ENCODE data around the gene TULP1. TPM values are rescaled to one million over a fixed set of nuclear protein-coding genes. Genes with fewer than 3 reads are reported as not detected.
A peak's percentile ranks its signal among the peaks of the same experiment; 100 is the strongest.

The TULP1 gene
- total RNA-seq, 4 donors from 2014 or later = 1.2 TPM; not detected in 3

DNA sequence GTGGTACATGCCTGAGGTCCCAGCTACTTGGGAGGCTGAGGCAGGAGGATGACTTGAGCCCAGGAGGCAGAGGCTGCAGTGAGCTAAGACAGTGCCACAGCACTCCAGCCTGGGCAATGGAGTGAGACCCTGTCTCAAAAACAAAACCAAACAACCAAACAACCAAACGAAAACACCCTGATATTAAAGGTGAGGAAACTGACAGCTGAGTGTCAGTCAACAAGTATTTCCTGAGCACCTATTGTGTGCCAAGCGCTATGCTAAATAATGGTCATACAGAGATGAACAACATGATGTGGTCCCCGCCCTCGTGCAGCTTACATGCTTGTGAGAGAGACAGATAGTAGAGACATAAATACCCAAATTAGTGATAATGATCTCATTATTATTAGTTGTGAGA, 1.9 kb upstream of the TULP1 start:
- Histone ChIP-seq H3K4me3 (no peak overlapping the region), H3K27me3 (peaks cover 0 to 39% (median 12%) of the 10 kb centered on the region in 4 donors), H3K36me3 (no peaks in the 10 kb centered on the region), H3K4me1 (peaks cover 6 to 12% (median 10%) of the 10 kb centered on the region in 4 donors), H3K27ac (replicated peaks in 1 of 4) (no peak overlapping the region), H3K9me3 (no peaks in the 10 kb centered on the region)
- TF ChIP-seq, protein P1, sequence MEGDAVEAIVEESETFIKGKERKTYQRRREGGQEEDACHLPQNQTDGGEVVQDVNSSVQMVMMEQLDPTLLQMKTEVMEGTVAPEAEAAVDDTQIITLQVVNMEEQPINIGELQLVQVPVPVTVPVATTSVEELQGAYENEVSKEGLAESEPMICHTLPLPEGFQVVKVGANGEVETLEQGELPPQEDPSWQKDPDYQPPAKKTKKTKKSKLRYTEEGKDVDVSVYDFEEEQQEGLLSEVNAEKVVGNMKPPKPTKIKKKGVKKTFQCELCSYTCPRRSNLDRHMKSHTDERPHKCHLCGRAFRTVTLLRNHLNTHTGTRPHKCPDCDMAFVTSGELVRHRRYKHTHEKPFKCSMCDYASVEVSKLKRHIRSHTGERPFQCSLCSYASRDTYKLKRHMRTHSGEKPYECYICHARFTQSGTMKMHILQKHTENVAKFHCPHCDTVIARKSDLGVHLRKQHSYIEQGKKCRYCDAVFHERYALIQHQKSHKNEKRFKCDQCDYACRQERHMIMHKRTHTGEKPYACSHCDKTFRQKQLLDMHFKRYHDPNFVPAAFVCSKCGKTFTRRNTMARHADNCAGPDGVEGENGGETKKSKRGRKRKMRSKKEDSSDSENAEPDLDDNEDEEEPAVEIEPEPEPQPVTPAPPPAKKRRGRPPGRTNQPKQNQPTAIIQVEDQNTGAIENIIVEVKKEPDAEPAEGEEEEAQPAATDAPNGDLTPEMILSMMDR (IDR thresholded peaks at IDR 0.05) = no peak
- no peak for TF ChIP-seq EP300 (IDR thresholded peaks at IDR 0.05)
- no peak for DNase-seq (ENCODE audit: extremely low spot score)
- intact Hi-C loops (cut with DNase I) = no loop called here
- 96% methylated on average over 3 of the region's 4 CpGs for WGBS

GRCh38 chr6:35512006-35512405, 690 bp downstream of the TULP1 start:
- TF ChIP-seq, protein P1 (IDR thresholded peaks at IDR 0.05) = no peak
- TF ChIP-seq POLR2A (IDR thresholded peaks at IDR 0.05; ENCODE audit: low read depth) = no peak
- TF ChIP-seq POLR2AphosphoS5 (IDR thresholded peaks at IDR 0.05) = no peak
- no peak for TF ChIP-seq EP300 (IDR thresholded peaks at IDR 0.05)
- WGBS = 15% methylated on average over 26 of the region's 26 CpGs
- no peak for DNase-seq (ENCODE audit: extremely low spot score)
- intact Hi-C loops (cut with DNase I) = no loop called here
- H3K4me1 ChIP-seq = peaks cover 6 to 12% (median 10%) of the 10 kb centered on the region in 4 donors
- H3K27ac ChIP-seq (replicated peaks in 1 of 4) = no peak overlapping the region
- H3K36me3 ChIP-seq = no peaks in the 10 kb centered on the region
- no peaks in the 10 kb centered on the region for H3K9me3 ChIP-seq
- peak overlapping the region; percentile 3 to 37 (median 28) for H3K4me3 ChIP-seq
- peaks cover 0 to 63% (median 12%) of the 10 kb centered on the region in 4 donors for H3K27me3 ChIP-seq

- 32% methylated on average over 31 of the region's 32 CpGs for WGBS
- intact Hi-C loops (cut with DNase I) = no loop called here
- TF ChIP-seq POLR2A (IDR thresholded peaks at IDR 0.05; ENCODE audit: low read depth) = no peak
- no peak for TF ChIP-seq EP300 (IDR thresholded peaks at IDR 0.05)
- TF ChIP-seq, protein P1 (IDR thresholded peaks at IDR 0.05) = no peak
- TF ChIP-seq POLR2AphosphoS5 (IDR thresholded peaks at IDR 0.05) = no peak
These were observed 1.1 kb downstream of the TULP1 start for GRCh38 chr6:35511562-35511941.

GRCh38 chr6:35510916-35511561, 1.7 kb downstream of the TULP1 start:
- peaks cover 0 to 71% (median 17%) of the 10 kb centered on the region in 4 donors for H3K27me3 ChIP-seq
- H3K9me3 ChIP-seq = no peaks in the 10 kb centered on the region
- no peak for DNase-seq (ENCODE audit: extremely low spot score)
- 82% methylated on average over 7 of the region's 7 CpGs for WGBS
- H3K27ac ChIP-seq (replicated peaks in 1 of 4) = no peak overlapping the region
- TF ChIP-seq POLR2A (IDR thresholded peaks at IDR 0.05; ENCODE audit: low read depth) (no peak), POLR2AphosphoS5 (IDR thresholded peaks at IDR 0.05) (no peak), EP300 (IDR thresholded peaks at IDR 0.05) (no peak)
- TF ChIP-seq, protein P1 (IDR thresholded peaks at IDR 0.05) = no peak
- peaks cover 6 to 12% (median 10%) of the 10 kb centered on the region in 4 donors for H3K4me1 ChIP-seq
- intact Hi-C loops (cut with DNase I) = no loop called here
- H3K4me3 ChIP-seq = peak overlapping the region in 2 of 4 donors; percentile 27 to 29
- H3K36me3 ChIP-seq = no peaks in the 10 kb centered on the region

More at GRCh38 chr6:35511562-35511941, 1.1 kb downstream of the TULP1 start:
- Histone ChIP-seq H3K36me3 (no peaks in the 10 kb centered on the region), H3K4me1 (peaks cover 6 to 12% (median 10%) of the 10 kb centered on the region in 4 donors), H3K9me3 (no peaks in the 10 kb centered on the region), H3K27ac (replicated peaks in 1 of 4) (no peak overlapping the region), H3K27me3 (peaks cover 0 to 66% (median 13%) of the 10 kb centered on the region in 4 donors), H3K4me3 (peak overlapping the region; percentile 3 to 37 (median 28))
- DNase-seq (ENCODE audit: extremely low spot score) = no peak
